Astrocyte of the spinal cord (primary cell): ENCODE measurements around the gene SMURF1.

Source experiments
- DNase-seq: peaks from one replicate; pipeline ENCODE4 v3.0.0; 2011; ENCODE audit warnings: low read depth, low spot score
- H3K4me3 ChIP-seq: 2 replicates; pipeline ENCODE4 v1.5.1; 2011; ENCODE audit warnings: low read depth, mild to moderate bottlenecking, low read length, moderate library complexity
- CTCF ChIP-seq: IDR thresholded peaks from 2 replicates; pipeline ENCODE4 v1.5.1; 2012; ENCODE audit warnings: low read depth, mild to moderate bottlenecking, low read length, inconsistent platforms
- in situ Hi-C: cut with HindIII; loops from 2 replicates; pipeline ENCODE4 v1.10.0; 2017; ENCODE audit warnings: low sequenced_read_pairs

Gene SMURF1

GRCh38 chr7:98995523-98996149 is 148.3 kb downstream of the SMURF1 start:
- no peak for DNase-seq
- in situ Hi-C loops, result no loop called here

GRCh38 chr7:98995111-98995510 is 148.8 kb downstream of the SMURF1 start:
- TF ChIP-seq CTCF, result no peak
- H3K4me3 ChIP-seq, result no peak overlapping the region
- in situ Hi-C loops, result no loop called here
- no peak for DNase-seq

More at GRCh38 chr7:98995523-98996149, 148.3 kb downstream of the SMURF1 start:
- H3K4me3 ChIP-seq, result no peak overlapping the region
- TF ChIP-seq CTCF, result no peak

- in situ Hi-C loops, result no loop called here
- H3K4me3 ChIP-seq, result no peak overlapping the region
Measured at GRCh38 chr7:98994046-98994944, 149.6 kb downstream of the SMURF1 start.

GRCh38 chr7:98993024-98993897 is 150.6 kb downstream of the SMURF1 start:
- TF ChIP-seq CTCF, result no peak
- no peak overlapping the region for H3K4me3 ChIP-seq
- no peak for DNase-seq
- in situ Hi-C loops, result no loop called here

More at GRCh38 chr7:98994046-98994944, 149.6 kb downstream of the SMURF1 start:
- TF ChIP-seq CTCF, result no peak
- no peak for DNase-seq

GRCh38 chr7:98992076-98992475 is 151.8 kb downstream of the SMURF1 start:
- DNase-seq, result no peak
- no peak overlapping the region for H3K4me3 ChIP-seq
- no peak for TF ChIP-seq CTCF
- in situ Hi-C loops, result no loop called here

- TF ChIP-seq CTCF, result no peak
- in situ Hi-C loops, result no loop called here
Measured at GRCh38 chr7:98991141-98991540, 152.8 kb downstream of the SMURF1 start.

More at GRCh38 chr7:98991141-98991540, 152.8 kb downstream of the SMURF1 start:
- no peak overlapping the region for H3K4me3 ChIP-seq
- DNase-seq, result no peak
